Activated naive CD8-positive, alpha-beta T cell treated with anti-CD3 and anti-CD28 coated beads for 36 hours (primary cell): ENCODE results near the gene PLD1. TPM values are rescaled to one million over a fixed set of nuclear protein-coding genes. Genes with fewer than 3 reads are reported as not detected.

Experiments used
- DNase-seq: peaks from one replicate; pipeline ENCODE4 v3.0.0; 2021
- H3K27ac Mint-ChIP-seq: one replicate; pipeline ENCODE4 v1.8.0; 2022; ENCODE audit warnings: mild to moderate bottlenecking, moderate library complexity, mixed read lengths
- H3K27me3 Mint-ChIP-seq: one replicate; pipeline ENCODE4 v1.8.0; 2022; ENCODE audit warnings: mild to moderate bottlenecking, mixed read lengths
- H3K36me3 Mint-ChIP-seq: one replicate; pipeline ENCODE4 v1.8.0; 2021; ENCODE audit warnings: mild to moderate bottlenecking, mixed read lengths
- H3K4me1 Mint-ChIP-seq: one replicate; pipeline ENCODE4 v1.8.0; 2021; ENCODE audit warnings: mixed read lengths
- H3K4me3 Mint-ChIP-seq: one replicate; pipeline ENCODE4 v1.8.0; 2022; ENCODE audit warnings: mild to moderate bottlenecking, moderate library complexity, mixed read lengths
- H3K9me3 Mint-ChIP-seq: one replicate; pipeline ENCODE4 v1.8.0; 2022; ENCODE audit warnings: mixed read lengths
- total RNA-seq, 2 experiments: library from RNA; stranded (reverse); gene quantifications; one replicate each; pipeline ENCODE4 v1.2.3, GENCODE V29; 2021

The PLD1 gene
- total RNA-seq, 2 experiments from 2014 or later: 0.18 to 0.52 TPM

- H3K4me1 Mint-ChIP-seq: no peaks in the 10 kb centered on the region
- H3K4me3 Mint-ChIP-seq: no peak overlapping the region
- H3K27me3 Mint-ChIP-seq: peaks cover 33% of the 10 kb centered on the region
- H3K9me3 Mint-ChIP-seq: no peaks in the 10 kb centered on the region
- H3K27ac Mint-ChIP-seq: no peak overlapping the region
- H3K36me3 Mint-ChIP-seq: no peaks in the 10 kb centered on the region
- no peak for DNase-seq
Observed at GRCh38 chr3:171745577-171746319, 64.5 kb downstream of the PLD1 start.

DNA sequence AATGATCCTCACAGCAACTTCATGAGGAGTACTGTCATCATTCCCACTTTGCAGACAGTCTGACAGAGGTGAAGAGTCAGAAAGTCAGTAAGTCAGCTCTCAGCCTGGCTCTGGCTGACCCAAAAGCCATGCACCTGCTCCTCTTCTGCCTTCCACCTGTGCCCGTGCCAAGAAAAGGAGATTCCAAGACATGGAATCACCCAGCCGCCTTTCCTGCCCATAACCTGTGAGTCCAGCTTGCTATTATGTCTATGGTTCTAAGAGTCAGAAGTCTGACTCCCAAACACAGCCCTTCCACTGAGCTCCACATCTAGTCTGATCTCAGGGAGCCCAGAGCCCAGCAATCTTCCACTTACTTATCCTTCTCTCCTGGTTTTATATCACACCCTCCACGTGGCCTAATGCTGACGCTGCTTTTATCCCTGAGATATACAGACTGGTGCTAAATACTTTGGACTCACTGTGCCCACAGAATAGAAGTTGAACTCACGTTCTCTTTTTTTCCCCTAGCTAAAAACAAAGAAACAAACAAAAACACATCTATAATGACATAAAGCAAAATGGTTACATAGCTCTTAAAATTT, 66.0 kb downstream of the PLD1 start:
- H3K9me3 Mint-ChIP-seq: no peaks in the 10 kb centered on the region
- H3K4me3 Mint-ChIP-seq: no peak overlapping the region
- H3K4me1 Mint-ChIP-seq: no peaks in the 10 kb centered on the region
- DNase-seq: no peak
- H3K36me3 Mint-ChIP-seq: no peaks in the 10 kb centered on the region
- no peak overlapping the region for H3K27ac Mint-ChIP-seq
- peaks cover 26% of the 10 kb centered on the region for H3K27me3 Mint-ChIP-seq

GRCh38 chr3:171743327-171744157, 66.7 kb downstream of the PLD1 start:
- no peak overlapping the region for H3K27ac Mint-ChIP-seq
- DNase-seq: no peak
- H3K4me3 Mint-ChIP-seq: no peak overlapping the region
- no peaks in the 10 kb centered on the region for H3K36me3 Mint-ChIP-seq
- no peaks in the 10 kb centered on the region for H3K4me1 Mint-ChIP-seq
- H3K9me3 Mint-ChIP-seq: no peaks in the 10 kb centered on the region
- peaks cover 22% of the 10 kb centered on the region for H3K27me3 Mint-ChIP-seq

GRCh38 chr3:171741377-171741776, 68.9 kb downstream of the PLD1 start:
- H3K4me3 Mint-ChIP-seq: no peak overlapping the region
- H3K27me3 Mint-ChIP-seq: peaks cover 6% of the 10 kb centered on the region
- H3K9me3 Mint-ChIP-seq: no peaks in the 10 kb centered on the region
- no peak overlapping the region for H3K27ac Mint-ChIP-seq
- H3K36me3 Mint-ChIP-seq: no peaks in the 10 kb centered on the region
- DNase-seq: no peak
- no peaks in the 10 kb centered on the region for H3K4me1 Mint-ChIP-seq

DNA sequence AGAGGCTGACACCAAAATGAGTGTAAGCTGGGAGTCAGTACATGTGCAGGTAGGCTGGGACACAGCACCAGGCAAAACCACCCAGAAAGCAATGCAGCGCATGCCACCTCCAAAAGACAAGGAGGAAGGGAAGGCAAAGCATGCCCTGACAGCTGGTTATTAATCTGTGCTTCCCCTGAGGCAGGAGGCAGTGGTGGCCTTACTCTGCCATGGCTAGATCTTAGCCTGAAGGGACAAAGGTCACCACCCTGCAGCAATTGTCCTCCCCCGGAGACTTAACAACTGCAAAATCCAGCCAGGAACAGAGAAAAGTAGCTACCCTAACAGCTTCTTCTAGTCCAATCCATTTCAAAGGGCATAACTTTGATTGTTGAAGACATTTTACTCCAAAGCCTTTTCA, 73.7 kb downstream of the PLD1 start:
- H3K27me3 Mint-ChIP-seq: no peaks in the 10 kb centered on the region
- DNase-seq: no peak
- H3K4me1 Mint-ChIP-seq: no peaks in the 10 kb centered on the region
- H3K27ac Mint-ChIP-seq: no peak overlapping the region
- H3K9me3 Mint-ChIP-seq: no peaks in the 10 kb centered on the region
- no peak overlapping the region for H3K4me3 Mint-ChIP-seq
- no peaks in the 10 kb centered on the region for H3K36me3 Mint-ChIP-seq

DNA sequence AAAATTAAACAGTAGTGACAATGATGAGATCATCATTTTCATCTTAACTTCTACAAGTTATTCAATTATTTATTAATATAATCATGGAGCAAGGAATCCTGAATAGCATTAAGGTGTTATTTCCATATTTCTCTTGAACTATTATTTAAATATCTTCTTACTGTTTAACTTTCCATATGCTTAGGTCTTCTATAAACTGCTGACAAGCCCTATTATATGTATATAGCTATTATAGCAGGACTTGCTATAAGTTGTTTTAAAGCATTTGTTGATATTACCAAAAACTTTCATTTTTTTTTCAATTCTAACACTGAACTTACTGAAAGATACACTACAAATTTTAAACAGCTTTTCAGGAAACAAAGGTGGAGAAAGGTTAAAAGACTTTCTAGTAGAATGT, 76.7 kb downstream of the PLD1 start:
- Mint-ChIP-seq H3K27me3 (no peaks in the 10 kb centered on the region), H3K27ac (no peak overlapping the region), H3K9me3 (no peaks in the 10 kb centered on the region), H3K36me3 (no peaks in the 10 kb centered on the region), H3K4me3 (no peak overlapping the region), H3K4me1 (no peaks in the 10 kb centered on the region)
- DNase-seq: no peak

GRCh38 chr3:171732756-171733155, 77.5 kb downstream of the PLD1 start:
- Mint-ChIP-seq H3K9me3 (no peaks in the 10 kb centered on the region), H3K4me3 (no peak overlapping the region), H3K27ac (no peak overlapping the region)

GRCh38 chr3:171731691-171732090, 78.6 kb downstream of the PLD1 start:
- H3K4me1 Mint-ChIP-seq: no peaks in the 10 kb centered on the region
- no peaks in the 10 kb centered on the region for H3K36me3 Mint-ChIP-seq
- no peak overlapping the region for H3K4me3 Mint-ChIP-seq
- H3K27me3 Mint-ChIP-seq: no peaks in the 10 kb centered on the region
- H3K9me3 Mint-ChIP-seq: no peaks in the 10 kb centered on the region
- no peak overlapping the region for H3K27ac Mint-ChIP-seq
- no peak for DNase-seq

More at GRCh38 chr3:171732756-171733155, 77.5 kb downstream of the PLD1 start:
- DNase-seq: no peak
- no peaks in the 10 kb centered on the region for H3K4me1 Mint-ChIP-seq
- H3K27me3 Mint-ChIP-seq: no peaks in the 10 kb centered on the region
- H3K36me3 Mint-ChIP-seq: no peaks in the 10 kb centered on the region

GRCh38 chr3:171729452-171730334, 80.6 kb downstream of the PLD1 start:
- Mint-ChIP-seq H3K27ac (no peak overlapping the region), H3K36me3 (no peaks in the 10 kb centered on the region), H3K9me3 (no peaks in the 10 kb centered on the region), H3K4me1 (no peaks in the 10 kb centered on the region), H3K4me3 (no peak overlapping the region), H3K27me3 (no peaks in the 10 kb centered on the region)
- DNase-seq: no peak

GRCh38 chr3:171727288-171727687, 83.0 kb downstream of the PLD1 start:
- H3K27me3 Mint-ChIP-seq: no peaks in the 10 kb centered on the region
- H3K27ac Mint-ChIP-seq: no peak overlapping the region
- H3K4me3 Mint-ChIP-seq: no peak overlapping the region
- DNase-seq: no peak
- no peaks in the 10 kb centered on the region for H3K4me1 Mint-ChIP-seq
- H3K36me3 Mint-ChIP-seq: no peaks in the 10 kb centered on the region
- H3K9me3 Mint-ChIP-seq: no peaks in the 10 kb centered on the region

- H3K4me3 Mint-ChIP-seq: no peak overlapping the region
- H3K4me1 Mint-ChIP-seq: no peaks in the 10 kb centered on the region
- no peak for DNase-seq
- no peaks in the 10 kb centered on the region for H3K36me3 Mint-ChIP-seq
- H3K27me3 Mint-ChIP-seq: no peaks in the 10 kb centered on the region
- H3K27ac Mint-ChIP-seq: no peak overlapping the region
- peaks cover 5% of the 10 kb centered on the region for H3K9me3 Mint-ChIP-seq
Observed at GRCh38 chr3:171718493-171719185, 91.6 kb downstream of the PLD1 start.

DNA sequence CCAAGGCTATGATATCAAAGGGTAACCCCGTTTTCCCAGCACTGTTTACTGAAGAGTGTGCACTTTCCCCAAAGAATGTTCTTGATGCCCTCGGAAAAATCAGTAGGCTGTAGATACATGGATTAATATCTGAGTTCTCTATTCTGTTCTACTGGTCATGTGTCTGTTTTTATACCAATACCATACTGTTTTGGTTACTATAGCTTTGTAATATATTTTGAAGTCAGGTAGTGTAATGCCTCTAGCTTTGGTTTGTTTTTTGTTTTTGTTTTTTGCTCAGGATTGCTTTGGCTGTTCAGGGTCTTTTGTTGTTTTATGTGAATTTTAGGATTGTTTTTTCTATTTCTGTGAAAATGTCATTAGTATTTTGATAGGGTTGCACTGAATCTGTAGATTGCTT, 95.1 kb downstream of the PLD1 start:
- H3K4me1 Mint-ChIP-seq: peaks cover 2% of the 10 kb centered on the region

DNA sequence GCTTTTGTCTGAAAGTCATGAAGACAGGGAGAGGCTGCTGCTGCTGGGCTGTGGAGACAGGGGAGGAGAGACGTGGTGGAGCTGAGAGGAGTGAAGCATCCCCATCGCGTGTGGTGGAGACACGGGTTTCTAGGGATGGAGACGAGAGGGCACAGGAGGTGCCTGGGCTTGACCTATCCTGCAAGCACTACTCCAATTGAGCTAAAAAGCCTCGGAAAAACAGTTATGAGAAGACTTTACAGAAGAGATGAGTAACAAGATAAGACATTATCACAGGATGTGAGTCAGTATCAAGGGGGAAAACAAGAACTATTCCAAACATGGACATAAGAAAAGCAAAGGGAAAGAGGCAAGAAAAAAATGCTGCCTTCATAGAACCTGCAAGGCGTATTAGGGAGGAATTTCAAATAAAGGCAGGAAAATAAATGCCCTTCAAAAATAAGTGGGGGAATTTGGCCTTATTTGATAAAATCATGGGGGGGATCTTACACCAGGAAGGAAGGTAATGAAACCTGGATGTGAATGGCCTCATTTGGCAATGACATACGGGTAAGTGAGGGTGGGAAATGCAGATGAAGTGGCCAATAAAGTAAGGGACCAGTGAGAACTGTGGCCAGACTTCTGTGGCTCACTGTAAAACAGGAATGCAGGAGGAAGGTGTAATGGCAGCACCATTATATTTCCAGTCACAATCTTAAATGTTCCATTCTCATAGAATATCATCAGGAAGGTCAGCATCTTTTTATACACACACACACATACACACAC, 97.9 kb downstream of the PLD1 start:
- H3K9me3 Mint-ChIP-seq: peaks cover 5% of the 10 kb centered on the region
- H3K27ac Mint-ChIP-seq: no peak overlapping the region

More for the DNA sequence above, 95.1 kb downstream of the PLD1 start:
- Mint-ChIP-seq H3K27me3 (no peaks in the 10 kb centered on the region), H3K4me3 (no peak overlapping the region), H3K36me3 (no peaks in the 10 kb centered on the region), H3K27ac (no peak overlapping the region), H3K9me3 (peaks cover 5% of the 10 kb centered on the region)
- no peak for DNase-seq

More for the DNA sequence above, 97.9 kb downstream of the PLD1 start:
- H3K4me3 Mint-ChIP-seq: no peak overlapping the region
- peaks cover 2% of the 10 kb centered on the region for H3K4me1 Mint-ChIP-seq
- DNase-seq: no peak
- H3K36me3 Mint-ChIP-seq: no peaks in the 10 kb centered on the region
- no peaks in the 10 kb centered on the region for H3K27me3 Mint-ChIP-seq
